ENCODE measurements around the gene PLXDC2. TPM values are rescaled to one million over a fixed set of nuclear protein-coding genes. Genes with fewer than 3 reads are reported as not detected.

PLXDC2 gene
- total RNA-seq, 8 experiments from 2014 or later = 3.7 to 129 (median 7.6) TPM

- Histone ChIP-seq H3K4me3 (no peak overlapping the region), H3K4me1 (replicated peaks in 1 of 2) (no peaks in the 10 kb centered on the region), H3K27ac (no peak overlapping the region)
- WGBS, 10 experiments = 0 to 100% (median 20%) methylated on average over 1 to 2 of the region's 2 CpGs; no CpG with 5 or more reads in 3 of the 10 experiments
- in situ Hi-C loops (cut with MboI; ENCODE audit: low pct_unique_long_range_greater_than_20kb in 2 of 9, low sequenced_read_pairs in 9 of 9, unreplicated experiment in 9 of 9) = no loop called here
- peak in 3 of 8 experiments; percentile 61 to 76 (median 63) for ATAC-seq (replicated peaks in 6 of 8)
Measured at GRCh38 chr10:20298417-20298816, 482.2 kb downstream of the PLXDC2 start.

GRCh38 chr10:20299034-20299736 is 483.0 kb downstream of the PLXDC2 start:
- peak; percentile 36 to 96 (median 87) for ATAC-seq (replicated peaks in 6 of 8)
- in situ Hi-C loops (cut with MboI; ENCODE audit: low pct_unique_long_range_greater_than_20kb in 2 of 9, low sequenced_read_pairs in 9 of 9, unreplicated experiment in 9 of 9) = no loop called here
- Histone ChIP-seq H3K4me3 (no peak overlapping the region), H3K4me1 (replicated peaks in 1 of 2) (no peaks in the 10 kb centered on the region), H3K27ac (peak overlapping the region in 1 of 2 donors; percentile 30)
- WGBS, 10 experiments = 0 to 62% (median 37%) methylated on average over 1 to 4 of the region's 4 CpGs

DNA sequence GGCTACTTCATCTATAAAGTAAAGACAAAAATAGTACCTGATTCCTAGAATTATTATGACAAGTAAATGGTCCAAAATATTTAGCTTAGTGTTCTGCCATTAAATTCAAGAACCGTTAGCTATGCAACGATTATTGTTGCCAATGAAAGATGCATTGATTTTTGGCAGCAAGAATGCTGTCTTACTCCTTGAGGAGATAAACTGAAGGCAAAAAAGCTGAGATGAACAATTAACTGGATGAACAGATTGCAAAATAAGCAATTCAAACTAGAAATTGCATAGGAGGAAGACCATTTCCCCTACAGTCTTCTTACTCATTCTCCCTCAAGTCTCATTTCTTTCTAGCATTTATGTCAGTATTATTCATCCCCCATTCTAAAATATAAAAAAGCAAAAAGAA is 484.5 kb downstream of the PLXDC2 start:
- H3K4me3 ChIP-seq = no peak overlapping the region
- in situ Hi-C loops (cut with MboI; ENCODE audit: low pct_unique_long_range_greater_than_20kb in 2 of 9, low sequenced_read_pairs in 9 of 9, unreplicated experiment in 9 of 9) = no loop called here
- whole genome bisulfite sequencing, 10 experiments = 50 to 100% (median 92%) methylated on average over 2 of the region's 2 CpGs; no CpG with 5 or more reads in 1 of the 10 experiments
- no peaks in the 10 kb centered on the region for H3K4me1 ChIP-seq (replicated peaks in 1 of 2)
- ATAC-seq (replicated peaks in 6 of 8) = no peak
- no peak overlapping the region for H3K27ac ChIP-seq

DNA sequence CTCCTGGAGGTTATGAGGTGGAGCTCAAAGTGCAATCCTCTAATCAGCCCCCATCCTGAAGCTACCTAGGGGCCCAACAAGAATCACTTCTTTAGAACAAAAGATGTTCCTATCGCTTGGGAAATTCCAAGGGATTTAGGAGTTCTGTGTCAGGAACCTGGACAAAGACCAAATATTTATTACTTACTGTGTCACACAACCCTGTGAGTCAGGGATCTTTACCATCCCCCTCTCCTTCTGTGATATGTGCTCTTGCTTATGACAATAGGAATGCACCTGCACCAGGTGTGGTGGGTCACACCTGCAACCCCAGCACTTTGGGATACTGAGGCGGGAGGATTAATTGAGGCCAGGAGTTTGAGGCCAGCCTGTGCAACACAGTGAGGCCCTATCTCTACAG is 485.8 kb downstream of the PLXDC2 start:
- in situ Hi-C loops (cut with MboI; ENCODE audit: low pct_unique_long_range_greater_than_20kb in 2 of 9, low sequenced_read_pairs in 9 of 9, unreplicated experiment in 9 of 9) = no loop called here
- no peak for ATAC-seq (replicated peaks in 6 of 8)
- WGBS, 10 experiments = 40 to 100% (median 83%) methylated on average over 1 to 2 of the region's 2 CpGs; no CpG with 5 or more reads in 5 of the 10 experiments
- no peak overlapping the region for H3K4me3 ChIP-seq
- no peaks in the 10 kb centered on the region for H3K4me1 ChIP-seq (replicated peaks in 1 of 2)
- H3K27ac ChIP-seq = no peak overlapping the region

GRCh38 chr10:20303453-20304152 is 487.4 kb downstream of the PLXDC2 start:
- H3K27ac ChIP-seq = no peak overlapping the region
- H3K4me1 ChIP-seq (replicated peaks in 1 of 2) = no peaks in the 10 kb centered on the region
- in situ Hi-C loops (cut with MboI; ENCODE audit: low pct_unique_long_range_greater_than_20kb in 2 of 9, low sequenced_read_pairs in 9 of 9, unreplicated experiment in 9 of 9) = no loop called here
- no peak overlapping the region for H3K4me3 ChIP-seq
- ATAC-seq (replicated peaks in 6 of 8) = no peak
- 94 to 100% methylated on average over 2 of the region's 2 CpGs; no CpG with 5 or more reads in 8 of the 10 experiments for WGBS, 10 experiments

DNA sequence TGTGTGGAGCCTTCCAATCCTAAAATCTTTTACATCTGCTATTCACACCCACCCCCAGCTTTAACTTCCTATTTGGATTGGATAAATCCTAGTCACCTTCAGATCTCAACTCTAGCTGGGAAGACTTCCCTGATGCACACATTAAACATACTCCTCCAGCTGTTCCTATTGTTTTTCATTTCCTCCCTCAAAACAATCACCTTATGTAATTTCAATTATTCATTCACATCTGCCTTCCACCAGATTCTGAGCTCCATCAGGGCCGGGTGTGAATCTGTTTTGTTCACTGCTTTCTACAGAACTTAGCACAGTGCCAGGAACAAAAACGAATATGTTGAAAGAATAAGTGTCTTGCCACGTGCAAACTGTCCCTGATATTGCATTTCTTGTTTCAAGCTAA is 497.4 kb downstream of the PLXDC2 start:
- no peaks in the 10 kb centered on the region for H3K4me1 ChIP-seq (replicated peaks in 1 of 2)
- H3K27ac ChIP-seq = no peak overlapping the region
- 10 to 79% (median 33%) methylated on average over 2 to 3 of the region's 3 CpGs; no CpG with 5 or more reads in 3 of the 10 experiments for WGBS, 10 experiments
- ATAC-seq (replicated peaks in 6 of 8) = peak in 2 of 8 experiments; percentile 23 to 69
- in situ Hi-C loops (cut with MboI; ENCODE audit: low pct_unique_long_range_greater_than_20kb in 2 of 9, low sequenced_read_pairs in 9 of 9, unreplicated experiment in 9 of 9) = no loop called here
- H3K4me3 ChIP-seq = no peak overlapping the region

DNA sequence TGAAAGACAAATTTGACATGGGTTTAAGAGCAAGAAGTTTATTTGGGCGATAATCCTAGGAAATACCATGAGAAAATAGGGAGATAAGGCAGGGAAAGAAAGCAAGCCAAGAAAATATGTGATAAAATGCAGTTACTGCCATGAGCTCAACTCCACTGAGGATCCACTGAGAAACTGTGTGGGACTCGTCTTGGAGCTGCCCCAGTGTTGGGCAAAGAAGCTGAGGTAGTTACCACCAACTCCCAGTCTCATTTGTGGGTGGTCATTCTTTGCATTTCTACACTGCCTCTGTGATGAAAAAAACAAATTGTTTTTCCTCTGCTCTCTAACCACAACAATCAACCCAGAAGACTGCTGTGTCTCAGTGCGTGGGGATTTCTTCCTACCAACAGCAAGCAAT is 498.2 kb downstream of the PLXDC2 start:
- in situ Hi-C loops (cut with MboI; ENCODE audit: low pct_unique_long_range_greater_than_20kb in 2 of 9, low sequenced_read_pairs in 9 of 9, unreplicated experiment in 9 of 9) = no loop called here
- no peaks in the 10 kb centered on the region for H3K4me1 ChIP-seq (replicated peaks in 1 of 2)
- no peak for ATAC-seq (replicated peaks in 6 of 8)
- WGBS, 10 experiments = 0 to 100% (median 78%) methylated on average over 1 to 3 of the region's 3 CpGs; no CpG with 5 or more reads in 3 of the 10 experiments
- H3K27ac ChIP-seq = no peak overlapping the region
- H3K4me3 ChIP-seq = no peak overlapping the region

- H3K4me3 ChIP-seq = no peak overlapping the region
- H3K4me1 ChIP-seq (replicated peaks in 1 of 2) = no peaks in the 10 kb centered on the region
- H3K27ac ChIP-seq = no peak overlapping the region
- ATAC-seq (replicated peaks in 6 of 8) = no peak
- in situ Hi-C loops (cut with MboI; ENCODE audit: low pct_unique_long_range_greater_than_20kb in 2 of 9, low sequenced_read_pairs in 9 of 9, unreplicated experiment in 9 of 9) = no loop called here
- 7 to 100% (median 86%) methylated on average over 1 to 3 of the region's 3 CpGs for WGBS, 10 experiments
Measured at GRCh38 chr10:20327954-20328353, 511.7 kb downstream of the PLXDC2 start.

- in situ Hi-C loops (cut with MboI; ENCODE audit: low pct_unique_long_range_greater_than_20kb in 2 of 9, low sequenced_read_pairs in 9 of 9, unreplicated experiment in 9 of 9) = no loop called here
- Histone ChIP-seq H3K27ac (no peak overlapping the region), H3K4me3 (no peak overlapping the region), H3K4me1 (replicated peaks in 1 of 2) (no peaks in the 10 kb centered on the region)
- peak in 1 of 8 experiments; percentile 50 for ATAC-seq (replicated peaks in 6 of 8)
- 67% methylated on average over 1 of the region's 1 CpG; no CpG with 5 or more reads in 9 of the 10 experiments for WGBS, 10 experiments
Measured at GRCh38 chr10:20330246-20330645, 514.0 kb downstream of the PLXDC2 start.

- no peak for ATAC-seq (replicated peaks in 6 of 8)
- in situ Hi-C loops (cut with MboI; ENCODE audit: low pct_unique_long_range_greater_than_20kb in 2 of 9, low sequenced_read_pairs in 9 of 9, unreplicated experiment in 9 of 9) = no loop called here
- no peak overlapping the region for H3K4me3 ChIP-seq
- no peak overlapping the region for H3K27ac ChIP-seq
- H3K4me1 ChIP-seq (replicated peaks in 1 of 2) = no peaks in the 10 kb centered on the region
- WGBS, 10 experiments = 17 to 100% (median 55%) methylated on average over 1 to 3 of the region's 3 CpGs; no CpG with 5 or more reads in 3 of the 10 experiments
Measured at GRCh38 chr10:20334559-20334958, 518.3 kb downstream of the PLXDC2 start.
